Prostate gland (tissue), 2 donors: ENCODE data around the gene IGSF1. TPM values are rescaled to one million over a fixed set of nuclear protein-coding genes. Genes with fewer than 3 reads are reported as not detected.

Experiments used
- DNase-seq: peaks from one replicate; pipeline ENCODE4 v3.0.0-alpha.2; 2019; ENCODE audit warnings: low spot score
- H3K27ac ChIP-seq, 2 donors: fragments of 200-600 bp; sonication (generic); 2 replicates each; pipeline ENCODE4 v1.5.1; 2017 to 2019
- H3K27me3 ChIP-seq: fragments of 200-600 bp; sonication (generic); replicated peaks from 2 replicates; pipeline ENCODE4 v1.5.1; 2019; ENCODE audit not compliant: insufficient read depth
- H3K36me3 ChIP-seq, 2 donors: fragments of 200-600 bp; sonication (generic); 1 replicate in 1 of 2; 2 replicates in 1 of 2; pipeline versions ENCODE4 v1.5.1 to v1.8.1; 2017 to 2019
- H3K4me1 ChIP-seq: fragments of 200-600 bp; sonication (generic); replicated peaks from 2 replicates; pipeline ENCODE4 v1.5.1; 2019
- H3K4me3 ChIP-seq, 2 donors: fragments of 200-600 bp; sonication (generic); 2 replicates each; pipeline ENCODE4 v1.5.1; 2017 to 2019
- H3K9me3 ChIP-seq: fragments of 200-600 bp; sonication (generic); 2 replicates; pipeline ENCODE4 v1.5.1; 2017
- CTCF ChIP-seq, 4 experiments: fragments of 200-600 bp in 2 of 4; fragments of 450-650 bp in 2 of 4; sonication (generic) in 2 of 4; IDR thresholded peaks; 1 replicate in 3 of 4; 2 replicates in 1 of 4; pipeline ENCODE4 v1.5.1; 2016 to 2019; ENCODE audit warnings: antibody characterized with exemption in 4 of 4, mild to moderate bottlenecking in 2 of 4, moderate library complexity in 2 of 4
- POLR2A ChIP-seq: fragments of 450-650 bp; IDR thresholded peaks from one replicate; pipeline ENCODE4 v1.6.1; 2016; ENCODE audit warnings: antibody characterized with exemption, mild to moderate bottlenecking
- POLR2AphosphoS5 ChIP-seq: sonication (generic); formaldehyde crosslinking; IDR thresholded peaks from one replicate; pipeline ENCODE4 v1.6.1; 2017; ENCODE audit warnings: antibody characterized with exemption
- WGBS: methylation state at CpG from one replicate; pipeline ENCODE4 v1.1.5; 2018; 5-methylcytosine and 5-hydroxymethylcytosine counted together
- intact Hi-C: fragments of 100-400 bp; cut with DNase I; formaldehyde crosslinking; loops from one replicate; pipeline ENCODE4 v1.14.2; 2022
- total RNA-seq, 2 donors: library from RNA; depleted of rRNA; stranded (reverse); fragments of >200 nt; gene quantifications; one replicate each; pipeline ENCODE4 v1.1.0, GENCODE V29; 2016

The IGSF1 gene
- total RNA-seq, 2 donors from 2014 or later, result 1.5 to 11.0 TPM

- H3K9me3 ChIP-seq, result no peaks in the 10 kb centered on the region
- no peak overlapping the region for H3K4me3 ChIP-seq
- WGBS, result 27% methylated on average over 2 of the region's 2 CpGs
- H3K27me3 ChIP-seq, result no peaks in the 10 kb centered on the region
- TF ChIP-seq POLR2A (no peak), CTCF (IDR thresholded peaks at IDR 0.05) (no peak), POLR2AphosphoS5 (no peak)
- DNase-seq, result no peak
- no peaks in the 10 kb centered on the region for H3K36me3 ChIP-seq
- no peaks in the 10 kb centered on the region for H3K4me1 ChIP-seq
- no peak overlapping the region for H3K27ac ChIP-seq
- intact Hi-C loops, result no loop called here
Measured at GRCh38 chrX:131305926-131306325, 16.8 kb upstream of the IGSF1 start.

- no peaks in the 10 kb centered on the region for H3K9me3 ChIP-seq
- no peaks in the 10 kb centered on the region for H3K27me3 ChIP-seq
- H3K4me3 ChIP-seq, result no peak overlapping the region
- intact Hi-C loops, result no loop called here
- DNase-seq, result no peak
- H3K4me1 ChIP-seq, result no peaks in the 10 kb centered on the region
- no peak for TF ChIP-seq CTCF (IDR thresholded peaks at IDR 0.05)
- no peak for TF ChIP-seq POLR2A
- TF ChIP-seq POLR2AphosphoS5, result no peak
- WGBS, result 79% methylated on average over 3 of the region's 3 CpGs
- H3K27ac ChIP-seq, result no peak overlapping the region
- no peaks in the 10 kb centered on the region for H3K36me3 ChIP-seq
Measured at GRCh38 chrX:131302701-131303100, 13.6 kb upstream of the IGSF1 start.

- no peak for TF ChIP-seq POLR2AphosphoS5
- no peak for TF ChIP-seq POLR2A
- TF ChIP-seq CTCF (IDR thresholded peaks at IDR 0.05), result no peak
- H3K4me1 ChIP-seq, result no peaks in the 10 kb centered on the region
Measured at GRCh38 chrX:131301155-131301554, 12.0 kb upstream of the IGSF1 start.

GRCh38 chrX:131298846-131299245, 9.7 kb upstream of the IGSF1 start:
- Histone ChIP-seq H3K4me1 (no peaks in the 10 kb centered on the region), H3K4me3 (no peak overlapping the region), H3K9me3 (no peaks in the 10 kb centered on the region), H3K27me3 (no peaks in the 10 kb centered on the region), H3K36me3 (no peaks in the 10 kb centered on the region), H3K27ac (no peak overlapping the region)
- WGBS, result 64% methylated on average over 3 of the region's 3 CpGs
- intact Hi-C loops, result no loop called here
- no peak for DNase-seq
- TF ChIP-seq POLR2AphosphoS5 (no peak), CTCF (IDR thresholded peaks at IDR 0.05) (no peak), POLR2A (no peak)

More at GRCh38 chrX:131301155-131301554, 12.0 kb upstream of the IGSF1 start:
- Histone ChIP-seq H3K27me3 (no peaks in the 10 kb centered on the region), H3K9me3 (no peaks in the 10 kb centered on the region), H3K4me3 (no peak overlapping the region), H3K27ac (no peak overlapping the region), H3K36me3 (no peaks in the 10 kb centered on the region)
- intact Hi-C loops, result no loop called here
- WGBS, result 72% methylated on average over 5 of the region's 5 CpGs
- DNase-seq, result no peak

- Histone ChIP-seq H3K27ac (no peak overlapping the region), H3K9me3 (no peaks in the 10 kb centered on the region), H3K4me1 (no peaks in the 10 kb centered on the region), H3K36me3 (no peaks in the 10 kb centered on the region), H3K4me3 (no peak overlapping the region), H3K27me3 (no peaks in the 10 kb centered on the region)
- intact Hi-C loops, result no loop called here
- no peak for DNase-seq
- 53% methylated on average over 2 of the region's 2 CpGs for WGBS
- TF ChIP-seq CTCF (IDR thresholded peaks at IDR 0.05), result no peak
- TF ChIP-seq POLR2AphosphoS5, result no peak
- no peak for TF ChIP-seq POLR2A
Measured at GRCh38 chrX:131298036-131298435, 8.9 kb upstream of the IGSF1 start.
